ENCODE measurements around the gene PPP1R12A. TPM values are rescaled to one million over a fixed set of nuclear protein-coding genes. Genes with fewer than 3 reads are reported as not detected.

The PPP1R12A gene
- total RNA-seq, 4 donors from 2014 or later = 82.6 to 128 (median 87.4) TPM

- no peak for TF ChIP-seq CTCF (IDR thresholded peaks at IDR 0.05; ENCODE audit: low read depth)
Observed at GRCh38 chr12:79921786-79922185, 13.1 kb downstream of the PPP1R12A start.

- TF ChIP-seq CTCF (IDR thresholded peaks at IDR 0.05; ENCODE audit: low read depth) = no peak
Observed at GRCh38 chr12:79920421-79921238, 14.3 kb downstream of the PPP1R12A start.

GRCh38 chr12:79919762-79920161 lies 15.1 kb downstream of the PPP1R12A start:
- no peak for TF ChIP-seq CTCF (IDR thresholded peaks at IDR 0.05; ENCODE audit: low read depth)

GRCh38 chr12:79916826-79917225 lies 18.1 kb downstream of the PPP1R12A start:
- TF ChIP-seq CTCF (IDR thresholded peaks at IDR 0.05; ENCODE audit: low read depth) = no peak

- no peak for TF ChIP-seq CTCF (IDR thresholded peaks at IDR 0.05; ENCODE audit: low read depth)
Observed at GRCh38 chr12:79911889-79912656, 22.8 kb downstream of the PPP1R12A start.

GRCh38 chr12:79908366-79908765 lies 26.5 kb downstream of the PPP1R12A start:
- no peak for TF ChIP-seq CTCF (IDR thresholded peaks at IDR 0.05; ENCODE audit: low read depth)

GRCh38 chr12:79901506-79901905 lies 33.4 kb downstream of the PPP1R12A start:
- no peak for TF ChIP-seq CTCF (IDR thresholded peaks at IDR 0.05; ENCODE audit: low read depth)

Measured in subcutaneous adipose tissue (tissue), 4 donors.